ENCODE measurements around the gene PDIK1L. TPM values are rescaled to one million over a fixed set of nuclear protein-coding genes. Genes with fewer than 3 reads are reported as not detected.
A peak's percentile ranks its signal among the peaks of the same experiment; 100 is the strongest.

PDIK1L gene
- total and polyA plus RNA-seq, 9 of the 15 experiments (the other 6 are each of a cell fraction or from before 2014, with no cell fraction given), result 12.8 to 30.2 (median 21.5) TPM

- TF ChIP-seq, protein P1, sequence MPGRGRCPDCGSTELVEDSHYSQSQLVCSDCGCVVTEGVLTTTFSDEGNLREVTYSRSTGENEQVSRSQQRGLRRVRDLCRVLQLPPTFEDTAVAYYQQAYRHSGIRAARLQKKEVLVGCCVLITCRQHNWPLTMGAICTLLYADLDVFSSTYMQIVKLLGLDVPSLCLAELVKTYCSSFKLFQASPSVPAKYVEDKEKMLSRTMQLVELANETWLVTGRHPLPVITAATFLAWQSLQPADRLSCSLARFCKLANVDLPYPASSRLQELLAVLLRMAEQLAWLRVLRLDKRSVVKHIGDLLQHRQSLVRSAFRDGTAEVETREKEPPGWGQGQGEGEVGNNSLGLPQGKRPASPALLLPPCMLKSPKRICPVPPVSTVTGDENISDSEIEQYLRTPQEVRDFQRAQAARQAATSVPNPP (IDR thresholded peaks at IDR 0.05; ENCODE audit: borderline replicate concordance, insufficient read depth, insufficient read length), result no peak
- TF ChIP-seq CGGBP1 (CRISPR knock-in tag; IDR thresholded peaks at IDR 0.05) (0 out of 2 replicates have a peak, but pooled peaks have one; percentile 15), CHD1 (IDR thresholded peaks at IDR 0.05; ENCODE audit: low read length) (peak; percentile 42), E2F4 (CRISPR knock-in tag; IDR thresholded peaks at IDR 0.05; ENCODE audit: low read depth) (0 out of 2 replicates have a peak, but pooled peaks have one; percentile 48), NCOA6 (IDR thresholded peaks at IDR 0.05) (no peak), THAP7 (CRISPR knock-in tag; IDR thresholded peaks at IDR 0.05) (peak; percentile 45; the same call in 1 of the 2 replicates), ZNF354B (CRISPR knock-in tag; IDR thresholded peaks at IDR 0.05) (no peak), ZKSCAN8 (CRISPR knock-in tag; IDR thresholded peaks at IDR 0.05) (0 out of 2 replicates have a peak, but pooled peaks have one; percentile 11), MLLT1 (IDR thresholded peaks at IDR 0.05) (peak in 1 of 2 experiments; percentile 65; a peak in 2 of 4 replicates), KLF13 (tag; IDR thresholded peaks at IDR 0.05; ENCODE audit: borderline replicate concordance, low read depth) (no peak), HNRNPUL1 (IDR thresholded peaks at IDR 0.05; ENCODE audit: low read length) (no peak), CEBPB (tag; IDR thresholded peaks at IDR 0.05) (no peak), IRF2 (CRISPR knock-in tag; IDR thresholded peaks at IDR 0.05) (no peak), TEAD1 (CRISPR knock-in tag; IDR thresholded peaks at IDR 0.05) (0 out of 4 replicates have a peak, but pooled peaks of 1 of the 2 experiments have one; percentile 13), FOXA1 (IDR thresholded peaks at IDR 0.05; ENCODE audit: borderline replicate concordance) (no peak), ZNF324 (CRISPR knock-in tag; IDR thresholded peaks at IDR 0.05) (0 out of 2 replicates have a peak, but pooled peaks have one; percentile 25), SMARCE1 (IDR thresholded peaks at IDR 0.05) (peak; percentile 10; the same call in 1 of the 2 replicates), SLC30A9 (CRISPR knock-in tag; IDR thresholded peaks at IDR 0.05) (no peak), MECOM (CRISPR knock-in tag; IDR thresholded peaks at IDR 0.05) (0 out of 2 replicates have a peak, but pooled peaks have one; percentile 18), TCFL5 (CRISPR knock-in tag; conservative IDR thresholded peaks at IDR 0.05) (no peak), SPI1 (IDR thresholded peaks at IDR 0.05; ENCODE audit: borderline replicate concordance, low read depth, low read length) (peak; percentile 92)
- TF ChIP-seq, protein P2, sequence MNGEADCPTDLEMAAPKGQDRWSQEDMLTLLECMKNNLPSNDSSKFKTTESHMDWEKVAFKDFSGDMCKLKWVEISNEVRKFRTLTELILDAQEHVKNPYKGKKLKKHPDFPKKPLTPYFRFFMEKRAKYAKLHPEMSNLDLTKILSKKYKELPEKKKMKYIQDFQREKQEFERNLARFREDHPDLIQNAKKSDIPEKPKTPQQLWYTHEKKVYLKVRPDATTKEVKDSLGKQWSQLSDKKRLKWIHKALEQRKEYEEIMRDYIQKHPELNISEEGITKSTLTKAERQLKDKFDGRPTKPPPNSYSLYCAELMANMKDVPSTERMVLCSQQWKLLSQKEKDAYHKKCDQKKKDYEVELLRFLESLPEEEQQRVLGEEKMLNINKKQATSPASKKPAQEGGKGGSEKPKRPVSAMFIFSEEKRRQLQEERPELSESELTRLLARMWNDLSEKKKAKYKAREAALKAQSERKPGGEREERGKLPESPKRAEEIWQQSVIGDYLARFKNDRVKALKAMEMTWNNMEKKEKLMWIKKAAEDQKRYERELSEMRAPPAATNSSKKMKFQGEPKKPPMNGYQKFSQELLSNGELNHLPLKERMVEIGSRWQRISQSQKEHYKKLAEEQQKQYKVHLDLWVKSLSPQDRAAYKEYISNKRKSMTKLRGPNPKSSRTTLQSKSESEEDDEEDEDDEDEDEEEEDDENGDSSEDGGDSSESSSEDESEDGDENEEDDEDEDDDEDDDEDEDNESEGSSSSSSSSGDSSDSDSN (IDR thresholded peaks at IDR 0.05; ENCODE audit: borderline replicate concordance in 1 of 2, low read depth in 2 of 2, low read length in 2 of 2), result peak in 1 of 2 experiments; percentile 5; a peak in 1 of 4 replicates
Observed at GRCh38 chr1:26112407-26112775, 767 bp downstream of the PDIK1L start (continued).
